ENCODE data around the gene RNF123.
"Not testable (repeated sequence)": the region's sequence is repeated elsewhere in the genome, so short reads cannot be mapped to it uniquely, and the experiment has no call there.

DNA sequence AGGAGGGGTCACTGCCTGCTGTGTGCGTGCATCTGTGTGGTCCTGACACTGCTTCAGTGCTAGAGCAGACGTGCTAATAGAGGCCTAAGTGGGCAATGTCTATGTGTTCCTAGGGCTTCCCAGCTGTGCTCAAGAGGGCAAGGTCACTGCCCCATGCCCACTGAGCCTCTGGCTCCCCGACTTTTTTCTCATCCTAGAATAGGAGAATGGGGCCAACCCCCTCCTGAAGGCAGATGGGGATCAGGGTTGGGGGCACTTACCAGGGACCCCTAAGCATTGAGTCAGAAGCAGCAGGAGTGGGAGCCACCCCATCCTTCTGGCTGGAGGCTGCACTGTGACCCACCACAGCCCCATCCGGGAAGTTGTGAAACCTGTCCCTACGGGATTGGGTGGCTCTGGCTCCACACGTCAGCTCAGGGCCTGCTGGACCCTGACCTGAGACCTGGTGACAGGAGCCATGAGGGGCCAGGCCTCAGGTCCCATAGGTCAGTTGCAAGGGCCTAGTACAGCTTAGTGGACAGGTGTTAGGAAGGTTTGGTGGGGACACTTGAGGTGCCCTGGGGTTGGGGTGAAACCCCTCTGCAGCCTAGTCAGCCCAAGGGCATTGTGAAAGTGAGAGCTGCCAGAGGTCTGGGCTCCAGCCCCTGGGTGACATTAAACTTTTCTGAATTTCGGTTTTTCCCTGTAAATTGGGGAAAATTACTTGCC lies 865 bp upstream of the RNF123 start:
- not testable (repeated sequence) for TF ChIP-seq ZNF274 (IDR thresholded peaks at IDR 0.05; ENCODE audit: low read depth, low read length); YY1 (IDR thresholded peaks at IDR 0.05; ENCODE audit: insufficient read depth, insufficient read length)
